AG10803 (cell line): ENCODE results near the gene DLX6.

ENCODE experiments used
- DNase-seq: peaks from one replicate; pipeline ENCODE4 v3.0.0; 2010; ENCODE audit warnings: low read depth
- H3K4me3 ChIP-seq: 2 replicates; pipeline ENCODE4 v1.5.1; 2011; ENCODE audit warnings: mild to moderate bottlenecking, low read length, control low read depth
- CTCF ChIP-seq: conservative IDR thresholded peaks from 2 replicates; pipeline ENCODE4 v1.5.1; 2011; ENCODE audit warnings: mild to moderate bottlenecking, low read length, control low read depth, inconsistent platforms

Gene DLX6

GRCh38 chr7:97011536-97012364 lies 6.4 kb downstream of the DLX6 start:
- H3K4me3 ChIP-seq = no peak overlapping the region
- no peak for TF ChIP-seq CTCF
- DNase-seq = no peak

GRCh38 chr7:97012365-97013133 lies 7.2 kb downstream of the DLX6 start:
- no peak for DNase-seq
- H3K4me3 ChIP-seq = no peak overlapping the region
- TF ChIP-seq CTCF = no peak

GRCh38 chr7:97013134-97013844 lies 7.9 kb downstream of the DLX6 start:
- no peak for TF ChIP-seq CTCF
- DNase-seq = no peak
- H3K4me3 ChIP-seq = no peak overlapping the region

GRCh38 chr7:97013845-97014134 lies 8.4 kb downstream of the DLX6 start:
- DNase-seq = no peak

GRCh38 chr7:97014145-97014750 lies 8.9 kb downstream of the DLX6 start:
- no peak for DNase-seq
- H3K4me3 ChIP-seq = no peak overlapping the region
- TF ChIP-seq CTCF = no peak

More at GRCh38 chr7:97013845-97014134, 8.4 kb downstream of the DLX6 start:
- H3K4me3 ChIP-seq = no peak overlapping the region
- no peak for TF ChIP-seq CTCF

- no peak overlapping the region for H3K4me3 ChIP-seq
- DNase-seq = no peak
- no peak for TF ChIP-seq CTCF
Observed at GRCh38 chr7:97015279-97015678, 9.9 kb downstream of the DLX6 start.
